HG02885 (cell line): ENCODE measurements around the gene GREB1.

Experiments used
- ATAC-seq: cut with Tn5 transposase; IDR thresholded peaks from one replicate; pipeline ENCODE4 v1.9.1; 2021; ENCODE audit warnings: mild to moderate bottlenecking; ENCODE audit not compliant: unreplicated experiment, poor library complexity

The GREB1 gene

DNA sequence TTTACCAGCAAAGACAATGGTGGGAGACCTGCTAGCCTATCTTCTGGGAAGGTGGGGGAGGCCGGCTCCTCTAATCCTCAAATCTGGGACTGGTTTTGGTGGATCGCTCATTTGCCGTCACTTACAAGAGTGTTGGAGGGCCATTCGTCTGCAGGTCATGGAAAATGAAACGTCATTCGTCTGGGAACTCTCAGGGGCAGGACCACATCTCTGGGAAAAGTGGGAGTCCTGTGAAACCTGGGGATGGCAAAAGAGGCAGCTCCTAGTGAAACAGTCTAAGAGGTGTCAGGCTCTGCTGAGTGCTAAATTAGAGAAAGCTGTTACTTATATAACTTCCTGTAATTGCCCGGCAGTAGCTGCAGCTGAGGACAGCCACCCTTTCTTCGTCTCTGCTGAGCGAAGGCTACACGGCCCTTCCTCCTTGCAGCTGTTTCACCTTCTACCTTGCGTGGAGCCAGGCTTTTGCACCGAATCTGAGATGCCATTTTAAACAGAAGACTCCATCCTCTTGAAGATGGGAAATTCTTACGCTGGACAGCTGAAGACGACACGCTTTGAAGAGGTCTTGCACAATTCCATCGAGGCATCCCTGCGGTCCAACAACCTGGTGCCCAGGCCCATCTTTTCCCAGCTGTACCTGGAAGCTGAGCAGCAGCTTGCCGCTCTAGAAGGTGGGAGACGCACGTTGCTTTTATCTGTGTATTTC, 22.4 kb downstream of the GREB1 start:
- ATAC-seq, result no peak

DNA sequence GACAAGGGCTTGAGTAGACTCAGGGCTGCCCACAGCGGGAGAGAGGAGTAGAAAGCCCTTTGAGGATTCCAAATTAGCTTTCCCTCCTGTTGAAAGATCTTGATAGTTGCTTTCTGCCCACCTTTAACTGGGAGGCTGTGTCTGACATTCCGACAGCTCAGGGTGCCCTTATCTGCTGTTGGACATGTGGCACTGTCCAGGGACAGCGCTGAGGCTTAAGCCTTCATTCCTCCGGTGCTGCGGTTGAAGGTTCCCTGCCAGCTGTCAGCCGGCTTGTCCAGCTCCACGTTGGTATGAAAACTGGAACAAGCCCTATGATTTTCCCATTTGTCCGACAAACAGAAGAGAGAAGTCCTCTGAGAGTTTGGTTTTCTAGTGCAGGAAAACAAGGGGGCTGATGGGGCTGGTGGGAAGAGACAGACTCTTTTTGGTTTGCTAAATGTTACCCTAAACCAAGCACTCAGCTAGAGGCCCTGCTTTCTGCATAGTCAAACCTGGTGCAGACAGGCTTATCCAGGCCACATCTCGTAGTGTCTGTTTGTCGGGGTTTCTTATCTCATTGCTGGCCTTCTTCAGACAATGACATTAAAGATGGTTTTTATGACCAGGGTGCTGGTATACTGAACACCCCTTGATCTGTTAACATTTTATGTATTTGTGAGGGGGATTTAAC, 24.5 kb downstream of the GREB1 start:
- ATAC-seq, result no peak

DNA sequence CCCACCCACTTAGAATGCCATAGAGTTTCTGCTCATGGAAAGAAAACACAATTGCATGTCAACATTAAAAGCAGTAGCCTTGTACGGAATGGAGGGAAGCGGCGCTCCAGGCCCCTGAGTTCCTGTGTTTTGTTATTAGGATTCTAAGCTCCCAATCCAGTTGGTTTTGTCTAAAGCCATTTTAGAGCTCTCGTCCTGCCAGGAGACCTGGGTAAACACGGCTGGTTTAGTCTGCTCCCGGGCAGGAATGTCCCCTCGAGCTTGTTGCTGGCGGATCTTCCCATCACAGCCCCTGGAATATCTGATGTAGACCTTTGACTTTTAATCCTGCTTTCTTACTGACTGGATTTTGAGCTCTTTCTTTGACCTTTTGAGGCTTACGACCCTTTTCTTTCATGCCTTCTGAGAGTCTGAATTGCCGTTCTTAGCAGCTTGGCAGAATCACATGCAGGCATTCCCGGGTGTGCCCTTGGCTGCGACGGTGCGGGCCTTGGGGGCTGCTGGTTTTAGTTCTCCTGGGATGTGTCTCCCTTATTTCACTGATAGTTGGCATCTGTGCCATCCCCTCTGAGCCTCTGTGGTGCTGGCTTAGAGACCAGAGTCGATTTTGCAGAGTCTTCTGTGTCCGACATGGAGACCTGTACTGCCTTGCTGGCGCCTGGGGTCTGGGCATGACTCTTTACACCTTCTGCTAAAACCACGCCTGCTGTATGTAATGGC, 25.4 kb downstream of the GREB1 start:
- ATAC-seq, result no peak

DNA sequence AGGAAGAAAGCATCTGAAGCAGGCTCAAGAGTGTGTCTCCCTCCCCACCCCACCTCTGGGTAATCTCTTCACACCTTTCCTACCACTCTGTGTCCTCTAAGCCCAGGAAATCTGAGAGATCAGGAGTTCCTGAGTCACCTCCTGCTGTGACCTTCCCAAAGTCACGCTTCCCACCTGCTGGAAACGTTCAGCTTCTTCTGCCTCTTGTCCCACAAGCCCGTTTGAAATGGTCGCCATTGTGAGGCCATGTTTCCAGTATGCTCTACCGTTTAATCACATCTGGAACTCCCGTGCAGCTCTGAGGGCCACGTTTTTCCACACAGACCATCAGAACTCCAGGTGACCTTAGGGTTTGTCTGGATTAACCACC, 25.9 kb downstream of the GREB1 start:
- no peak for ATAC-seq

- ATAC-seq, result no peak
Measured at GRCh38 chr2:11560806-11561205, 27.0 kb downstream of the GREB1 start.

GRCh38 chr2:11562011-11562410, 28.2 kb downstream of the GREB1 start:
- no peak for ATAC-seq

- no peak for ATAC-seq
Measured at GRCh38 chr2:11562476-11562875, 28.6 kb downstream of the GREB1 start.

GRCh38 chr2:11563784-11564666, 30.2 kb downstream of the GREB1 start:
- no peak for ATAC-seq

GRCh38 chr2:11564816-11565567, 31.1 kb downstream of the GREB1 start:
- ATAC-seq, result no peak

- no peak for ATAC-seq
Measured at GRCh38 chr2:11566383-11566782, 32.5 kb downstream of the GREB1 start.

GRCh38 chr2:11567631-11568031, 33.8 kb downstream of the GREB1 start:
- no peak for ATAC-seq

DNA sequence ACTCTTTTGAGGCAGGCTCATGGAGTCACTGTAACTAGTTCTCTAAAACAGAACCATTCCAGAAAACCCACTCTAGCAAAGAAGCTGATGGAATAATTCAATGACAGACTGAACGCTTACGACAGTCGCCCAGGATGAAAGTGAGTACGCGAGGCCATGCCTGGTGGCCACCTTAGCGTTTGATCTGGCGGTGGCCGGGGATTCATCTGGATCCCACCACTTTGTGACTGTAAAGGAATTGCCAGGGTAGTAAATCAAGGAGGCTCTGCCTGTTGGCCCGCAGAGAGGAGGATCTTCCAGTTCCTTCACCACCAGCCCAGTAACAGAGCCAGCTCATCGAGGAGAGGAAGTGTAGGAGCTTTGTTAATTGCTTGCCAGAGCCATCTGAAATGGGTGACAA, 34.6 kb downstream of the GREB1 start:
- no peak for ATAC-seq

GRCh38 chr2:11569636-11570035, 35.8 kb downstream of the GREB1 start:
- no peak for ATAC-seq

GRCh38 chr2:11571170-11571569, 37.3 kb downstream of the GREB1 start:
- no peak for ATAC-seq

- ATAC-seq, result no peak
Measured at GRCh38 chr2:11572996-11573395, 39.2 kb downstream of the GREB1 start.

DNA sequence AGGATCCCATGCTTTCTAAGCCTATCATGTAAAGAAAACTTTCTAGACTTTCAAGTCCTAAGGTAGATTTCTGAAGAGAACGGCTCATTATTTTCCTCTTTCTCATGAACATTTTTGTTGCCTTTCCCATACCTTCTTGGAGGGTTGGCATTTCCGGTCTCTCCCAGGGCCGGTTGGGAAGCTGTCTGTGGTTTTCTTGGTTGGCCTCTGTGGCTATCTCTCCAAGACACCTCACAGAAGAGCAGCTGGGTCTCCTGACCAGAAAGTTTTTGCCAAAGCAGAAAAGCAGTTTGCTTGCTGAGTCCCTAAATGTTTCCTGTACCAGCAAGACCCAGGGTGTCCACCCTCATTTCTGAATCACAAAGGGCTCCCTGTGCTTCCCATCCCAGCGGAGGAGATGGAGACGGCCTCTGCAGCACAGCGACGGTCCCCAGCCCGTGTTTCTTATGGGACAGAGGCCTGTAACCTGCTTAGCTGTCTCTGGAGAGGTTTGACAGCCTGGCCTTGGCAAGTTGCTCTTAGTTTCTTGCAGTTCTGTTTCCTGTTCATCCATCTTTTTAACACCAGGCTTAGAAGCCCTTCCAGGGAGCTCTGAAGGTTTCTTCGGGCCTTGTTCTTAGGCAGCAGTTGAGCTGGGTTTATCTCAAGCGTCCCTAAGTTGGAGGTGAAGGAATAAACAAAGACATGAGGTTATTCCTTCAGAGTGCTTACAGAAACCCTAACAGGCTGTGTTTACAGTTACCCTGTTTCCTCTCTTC, 39.8 kb downstream of the GREB1 start:
- no peak for ATAC-seq

DNA sequence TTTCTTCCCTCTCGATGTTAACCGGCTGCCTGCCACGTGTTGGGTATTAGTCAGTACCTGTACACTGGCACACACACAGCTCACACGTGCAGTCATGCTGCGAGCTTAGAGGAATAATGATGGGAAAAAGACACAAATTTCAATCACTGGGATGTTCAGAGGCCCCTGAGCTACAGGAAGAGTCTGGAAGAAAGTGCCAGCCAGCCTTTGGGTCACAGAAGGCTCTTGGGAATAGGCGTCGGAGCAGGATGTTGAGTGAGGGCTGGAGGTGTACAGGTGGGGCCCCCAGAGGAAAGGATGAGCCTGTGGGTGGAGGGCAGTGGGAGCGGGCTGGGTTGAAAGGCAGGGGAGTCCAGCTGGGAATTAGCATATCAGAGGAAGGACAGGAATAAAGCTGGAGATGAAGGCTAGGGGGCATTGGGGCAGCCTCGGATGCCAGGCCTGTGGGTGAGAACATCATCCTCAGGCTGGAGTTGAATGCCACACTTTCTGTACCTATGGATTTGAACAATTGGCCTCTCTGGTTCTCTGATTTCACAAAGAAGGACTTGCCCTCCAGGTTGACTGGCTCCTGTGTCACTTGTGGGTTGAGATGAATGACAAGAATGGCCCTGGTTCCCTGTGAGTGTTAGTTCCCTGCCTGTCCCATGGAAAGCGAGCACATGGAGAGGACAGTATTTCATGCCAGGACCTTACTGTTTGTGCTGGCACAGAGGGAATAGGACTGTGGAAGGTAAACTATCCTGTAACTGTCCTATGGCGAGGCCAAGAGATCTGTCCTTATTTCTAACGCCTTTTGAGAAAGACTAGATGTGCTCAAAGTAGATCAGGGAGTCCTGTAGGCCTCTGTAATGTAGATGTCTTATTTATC, 40.6 kb downstream of the GREB1 start:
- no peak for ATAC-seq

- no peak for ATAC-seq
Measured at GRCh38 chr2:11576398-11576797, 42.6 kb downstream of the GREB1 start.
